Stimulated activated CD4-positive, alpha-beta T cell treated with anti-CD3 and anti-CD28 coated beads, Interleukin-1b, Interleukin-23, amount 100 ng/mL, for 24 hours (primary cell): Measurements from ENCODE around the gene PAFAH1B2.
"Not testable (repeated sequence)": the region's sequence is repeated elsewhere in the genome, so short reads cannot be mapped to it uniquely, and the experiment has no call there.

ENCODE experiments used
- DNase-seq, 4 experiments: peaks; one replicate each; pipeline ENCODE4 v3.0.0-alpha.2; 2020; ENCODE audit warnings: low read depth in 4 of 4, low spot score in 1 of 4

Gene PAFAH1B2

GRCh38 chr11:117201658-117202305 lies 57.7 kb downstream of the PAFAH1B2 start:
- DNase-seq = no peak

GRCh38 chr11:117202386-117203068 lies 58.4 kb downstream of the PAFAH1B2 start:
- DNase-seq = no peak

- no peak for DNase-seq
Measured at GRCh38 chr11:117203069-117203407, 59.0 kb downstream of the PAFAH1B2 start.

- no peak for DNase-seq
Measured at GRCh38 chr11:117204283-117205080, 60.4 kb downstream of the PAFAH1B2 start.

GRCh38 chr11:117205211-117205818 lies 61.2 kb downstream of the PAFAH1B2 start:
- no peak for DNase-seq

- not testable (repeated sequence) for DNase-seq
Measured at GRCh38 chr11:117206111-117206510, 62.0 kb downstream of the PAFAH1B2 start.

GRCh38 chr11:117206859-117207258 lies 62.8 kb downstream of the PAFAH1B2 start:
- not testable (repeated sequence) for DNase-seq

GRCh38 chr11:117207481-117207880 lies 63.4 kb downstream of the PAFAH1B2 start:
- DNase-seq = not testable (repeated sequence)

GRCh38 chr11:117208710-117209109 lies 64.6 kb downstream of the PAFAH1B2 start:
- not testable (repeated sequence) for DNase-seq

- not testable (repeated sequence) for DNase-seq
Measured at GRCh38 chr11:117209351-117210125, 65.5 kb downstream of the PAFAH1B2 start.

- no peak for DNase-seq
Measured at GRCh38 chr11:117210620-117211019, 66.5 kb downstream of the PAFAH1B2 start.

GRCh38 chr11:117212697-117213355 lies 68.7 kb downstream of the PAFAH1B2 start:
- no peak for DNase-seq

GRCh38 chr11:117214404-117215110 lies 70.5 kb downstream of the PAFAH1B2 start:
- DNase-seq = no peak

GRCh38 chr11:117217141-117218084 lies 73.3 kb downstream of the PAFAH1B2 start:
- no peak for DNase-seq

GRCh38 chr11:117218133-117218915 lies 74.2 kb downstream of the PAFAH1B2 start:
- DNase-seq = no peak

- DNase-seq = no peak
Measured at GRCh38 chr11:117219001-117219400, 74.9 kb downstream of the PAFAH1B2 start.

GRCh38 chr11:117219455-117219854 lies 75.4 kb downstream of the PAFAH1B2 start:
- no peak for DNase-seq

- no peak for DNase-seq
Measured at GRCh38 chr11:117219995-117220394, 75.9 kb downstream of the PAFAH1B2 start.
